Inferior parietal cortex (tissue), 1 donor: Measurements from ENCODE around the gene ASF1A.
A peak's percentile ranks its signal among the peaks of the same experiment; 100 is the strongest.

ENCODE experiments used
- DNase-seq: peaks from one replicate; pipeline ENCODE4 v3.0.0-alpha.2; 2016; ENCODE audit errors: extremely low spot score

The ASF1A gene

DNA sequence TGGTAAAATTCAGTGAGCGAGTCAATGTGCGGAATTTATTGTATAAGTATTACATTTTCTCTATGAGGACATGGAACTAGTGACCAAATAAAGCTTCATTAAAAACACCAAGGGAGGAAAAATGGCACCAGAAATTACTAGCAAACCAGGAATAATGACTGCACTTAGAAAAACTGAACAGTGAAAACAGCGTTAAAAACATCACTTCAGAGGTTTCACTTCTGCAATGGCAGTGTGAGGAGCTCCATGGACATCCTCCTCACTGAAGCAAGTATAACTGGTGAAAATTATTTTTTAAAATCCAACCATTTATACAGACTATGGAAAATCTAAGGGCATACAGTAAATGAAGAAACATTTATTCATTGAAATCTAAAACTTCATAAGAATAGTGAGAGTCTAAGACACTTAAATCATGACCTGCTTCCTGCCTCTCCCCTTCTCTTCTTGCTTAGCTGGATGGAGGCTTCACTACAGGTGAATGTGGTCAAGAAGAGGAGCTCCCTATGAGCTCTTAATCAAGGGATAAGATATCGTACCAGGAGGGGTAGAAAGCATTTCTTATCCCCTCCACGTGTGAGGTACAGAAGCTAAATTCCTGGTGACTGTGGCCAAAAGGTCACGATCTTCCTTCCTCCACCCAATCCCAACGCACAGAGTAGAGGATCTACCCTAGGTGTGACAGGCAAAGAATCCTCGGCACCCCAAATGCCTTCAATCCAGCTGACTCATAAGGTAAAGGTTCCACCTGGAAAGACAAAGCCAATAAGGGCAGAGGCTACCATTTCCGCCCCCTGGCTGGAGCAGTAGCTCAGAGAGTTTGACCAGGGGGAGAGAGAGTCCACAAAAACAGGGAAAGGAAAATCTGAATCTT lies 12.3 kb upstream of the ASF1A start:
- no peak for DNase-seq

DNA sequence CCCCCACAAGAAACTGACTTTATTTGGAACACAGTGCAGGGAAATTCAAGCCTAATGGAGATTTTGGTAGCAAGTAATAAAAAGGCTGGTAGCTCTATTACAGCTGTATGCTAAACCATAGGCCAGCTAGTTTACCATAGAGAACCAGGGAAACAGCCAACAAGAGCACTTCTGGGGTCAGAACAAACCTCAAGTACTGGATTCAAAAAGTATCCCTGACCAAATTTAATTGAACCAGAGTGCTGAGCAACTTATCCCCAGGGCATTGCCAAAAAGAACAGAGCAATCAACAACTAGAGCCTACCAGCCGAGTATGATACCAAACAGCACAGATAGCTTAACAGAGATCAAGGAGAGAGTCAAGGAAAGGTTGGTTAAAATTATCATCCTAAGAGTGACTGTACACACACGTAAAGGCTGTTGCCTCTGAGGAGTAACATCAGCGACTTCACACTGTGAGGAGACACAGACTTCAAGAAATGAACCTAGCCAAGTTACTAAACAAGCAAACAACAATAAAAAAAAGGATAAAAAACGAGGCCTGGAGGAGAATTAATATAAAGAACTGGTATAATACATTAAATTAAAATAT lies 11.5 kb upstream of the ASF1A start:
- DNase-seq: no peak

DNA sequence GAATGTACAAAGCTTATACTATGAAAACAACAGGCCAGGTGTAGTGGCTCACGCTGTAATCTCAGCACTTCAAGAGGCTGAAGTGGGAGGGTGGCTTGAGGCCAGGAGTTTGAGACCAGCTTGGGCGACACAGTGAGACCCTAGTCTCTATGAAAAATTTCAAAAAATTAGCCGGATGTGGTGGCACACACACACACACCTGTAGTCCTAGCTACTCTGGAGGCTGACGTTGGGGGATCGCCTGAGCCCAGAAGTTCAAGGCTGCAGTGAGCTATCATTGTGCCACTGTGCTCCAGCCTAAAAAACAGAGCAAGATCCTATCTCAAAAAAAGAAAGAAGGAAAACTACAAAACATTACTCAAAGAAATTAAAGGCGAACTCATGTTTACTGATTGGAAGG lies 7.3 kb upstream of the ASF1A start:
- no peak for DNase-seq

DNA sequence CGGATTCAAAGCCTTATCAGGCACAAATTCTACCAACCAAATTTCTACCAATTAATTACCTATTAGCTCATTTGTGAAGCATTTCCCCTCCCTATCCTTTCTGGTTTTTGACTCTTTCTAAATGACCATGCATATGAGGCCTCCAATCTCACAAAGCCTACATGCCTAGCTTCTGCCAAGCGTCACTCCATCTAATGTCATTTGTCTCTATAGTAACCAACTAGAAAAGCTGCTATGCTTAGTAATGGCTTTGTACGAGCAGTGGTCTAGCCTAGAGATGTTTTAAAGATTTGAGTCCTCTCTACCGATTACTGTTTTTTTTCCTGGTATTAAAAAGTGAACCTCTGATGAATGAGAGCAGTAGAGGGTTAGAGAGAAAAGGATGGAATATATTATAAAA lies 4.8 kb upstream of the ASF1A start:
- no peak for DNase-seq

DNA sequence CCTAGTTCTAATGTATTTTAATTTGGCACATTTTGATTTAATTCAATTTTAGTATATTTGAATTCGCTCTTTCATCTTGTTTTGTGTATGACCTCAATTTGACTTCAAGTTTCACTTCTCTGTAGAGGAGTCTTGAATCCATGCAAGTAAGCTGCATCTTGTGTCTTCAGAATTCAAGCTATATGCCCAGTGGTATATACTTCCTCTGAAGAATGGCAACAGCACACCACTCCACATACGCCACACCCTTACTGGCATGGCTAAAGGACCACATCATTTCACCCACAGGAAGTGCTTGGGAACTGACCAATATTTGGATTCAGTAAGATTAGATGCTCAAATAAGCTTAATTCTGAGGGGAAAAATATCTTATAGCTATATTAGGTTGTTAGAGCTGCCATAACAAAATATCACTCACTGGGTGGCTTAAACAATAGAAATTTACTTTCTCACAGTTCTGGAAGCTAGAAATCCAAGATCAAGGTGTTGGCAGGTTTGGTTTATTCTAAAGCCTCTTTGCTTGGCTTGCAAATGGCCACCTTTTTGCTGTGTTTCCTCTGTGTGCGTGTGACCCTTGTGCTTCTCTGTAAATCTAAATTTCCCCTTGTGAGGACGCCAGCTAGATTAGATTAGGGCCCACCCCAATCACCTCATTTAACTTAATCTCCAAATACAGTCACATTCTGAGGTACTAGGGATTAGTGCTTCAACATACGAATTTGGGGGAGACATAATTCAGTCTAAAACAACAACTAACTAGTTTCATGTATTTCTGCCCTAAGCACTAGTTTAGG lies 2.8 kb upstream of the ASF1A start:
- no peak for DNase-seq

DNA sequence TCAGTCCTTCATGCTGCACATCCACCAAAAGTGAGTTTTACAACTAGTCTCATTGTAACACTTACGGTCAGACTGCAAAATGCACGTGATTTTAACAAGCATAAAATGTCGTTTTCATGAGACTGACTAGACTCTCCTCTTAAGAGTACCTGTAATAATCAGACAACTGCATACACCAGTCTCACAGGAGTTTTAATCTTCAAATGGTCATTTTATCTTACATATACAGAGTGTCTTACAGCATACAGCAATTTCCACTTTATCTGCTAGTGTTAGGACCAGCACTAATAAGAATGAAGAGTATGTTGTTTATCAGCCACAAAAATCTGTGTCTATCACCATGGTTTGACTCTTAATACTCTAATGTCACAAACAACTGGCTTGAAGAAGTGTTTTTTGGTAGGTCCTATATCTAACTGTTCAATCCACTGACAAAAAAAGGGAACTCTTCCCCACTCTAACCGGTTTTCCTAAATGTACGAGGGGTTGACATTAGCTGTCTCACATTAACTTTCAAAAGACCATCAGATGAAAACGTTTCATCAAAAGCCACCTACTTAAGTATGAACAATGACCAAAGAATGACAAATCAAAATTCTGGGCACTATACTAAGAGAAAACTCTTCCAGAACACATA lies 1.5 kb upstream of the ASF1A start:
- peak; percentile 56 for DNase-seq

DNA sequence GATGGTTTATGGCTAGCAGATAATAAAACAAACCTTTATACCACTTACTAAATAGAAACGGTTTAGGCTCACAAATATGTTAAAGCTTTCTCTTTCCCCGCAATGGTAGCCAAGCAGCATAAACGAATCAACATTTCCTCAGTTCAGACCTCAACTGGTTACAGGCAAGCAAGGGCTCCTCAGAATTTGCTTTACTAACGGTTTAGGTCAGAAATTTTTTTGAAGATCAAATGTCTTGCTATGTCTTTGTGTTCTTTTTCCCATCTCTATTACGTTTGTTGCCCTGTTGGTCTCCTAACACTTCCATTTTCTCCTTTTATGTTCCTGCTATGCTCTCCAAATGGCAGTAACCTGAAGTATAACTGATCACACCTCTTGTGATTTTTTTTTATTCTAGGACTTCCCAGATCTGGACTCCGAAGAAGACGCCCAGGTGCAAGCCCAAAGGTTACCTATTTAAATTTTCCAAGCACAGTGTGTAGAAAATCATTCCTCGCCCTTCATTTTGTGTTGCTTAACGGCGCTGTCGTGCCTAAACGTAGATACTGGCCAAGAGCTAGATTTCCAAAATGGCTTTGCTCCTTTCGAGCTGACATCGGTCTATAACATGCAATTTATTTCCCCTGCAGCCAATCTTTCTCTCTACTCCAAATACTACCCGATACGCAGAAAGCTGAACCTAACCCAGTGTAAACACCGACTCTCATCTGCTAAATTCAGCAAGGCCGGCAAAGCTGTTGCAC lies 717 bp upstream of the ASF1A start:
- peak; percentile 74 for DNase-seq

DNA sequence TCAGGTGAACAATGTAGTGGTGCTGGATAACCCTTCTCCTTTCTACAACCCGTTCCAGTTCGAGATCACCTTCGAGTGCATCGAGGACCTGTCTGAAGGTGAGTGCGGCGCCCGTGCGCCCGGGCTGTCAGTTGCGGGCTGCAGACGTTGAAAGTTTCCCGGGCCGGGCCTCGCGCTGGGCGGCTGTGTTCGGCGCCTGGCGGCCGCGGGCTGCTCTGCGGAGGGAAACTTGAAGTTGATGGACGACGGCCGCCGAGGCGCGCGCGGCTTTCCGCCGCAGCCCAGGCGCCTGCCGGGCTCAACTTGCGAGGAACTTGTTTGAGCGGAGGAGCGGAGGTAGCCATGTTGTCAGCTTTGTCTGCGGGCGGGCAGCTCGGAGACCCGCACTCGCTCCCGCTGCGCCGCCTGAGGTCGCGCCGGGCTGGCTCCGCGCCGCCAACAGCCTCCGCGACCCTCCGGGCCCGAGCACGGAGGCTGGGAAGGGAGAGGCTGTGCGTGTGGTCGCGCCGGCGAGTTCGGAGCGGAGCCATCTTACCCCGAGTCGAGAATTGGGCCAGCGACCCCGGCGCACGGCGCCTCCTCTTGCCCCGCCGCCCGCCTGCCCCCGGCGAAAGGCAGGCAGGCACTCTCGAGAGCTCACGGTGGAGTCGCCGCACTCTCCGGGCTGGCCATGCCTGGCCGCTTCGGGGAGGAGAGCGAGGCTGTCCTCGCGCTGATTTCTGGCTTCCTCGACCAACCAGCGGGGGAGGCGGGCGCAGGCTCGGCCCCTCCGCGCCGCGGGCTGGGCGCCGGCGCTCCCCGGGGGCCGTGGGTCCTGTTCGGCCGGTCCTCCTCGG lies 691 bp downstream of the ASF1A start:
- peak; percentile 52 for DNase-seq

DNA sequence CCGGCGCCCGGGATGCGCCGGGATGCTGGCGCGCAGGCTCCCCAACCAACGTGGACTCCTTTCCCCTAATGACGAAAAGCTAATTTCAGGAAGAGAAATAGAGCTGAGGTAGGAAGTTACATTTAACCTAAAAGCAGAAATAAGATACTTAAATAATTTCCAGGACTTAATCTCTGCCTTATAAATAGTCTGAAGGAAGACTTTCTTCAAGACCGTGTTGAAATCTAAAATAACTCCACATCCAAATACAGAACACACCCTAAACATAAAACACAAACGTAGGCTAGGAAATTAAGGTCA lies 1.3 kb downstream of the ASF1A start:
- DNase-seq: no peak

DNA sequence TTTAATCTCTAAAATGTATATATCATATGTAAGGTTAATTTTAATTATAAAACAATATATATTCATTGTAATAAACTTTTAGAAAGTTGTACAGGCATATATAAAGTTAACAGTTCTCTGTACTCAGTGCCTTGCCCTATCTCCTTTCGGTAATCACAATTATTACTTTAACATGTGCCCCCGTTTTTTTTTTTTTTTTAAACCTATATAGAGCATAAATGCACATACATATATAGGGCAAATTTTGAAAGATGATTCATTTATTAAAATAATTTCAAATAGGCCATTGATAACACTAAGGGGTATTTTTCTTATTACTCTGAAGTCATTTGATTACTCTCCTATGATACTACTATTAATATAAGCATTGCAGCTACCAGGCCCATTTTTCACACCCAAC lies 1.9 kb downstream of the ASF1A start:
- no peak for DNase-seq

DNA sequence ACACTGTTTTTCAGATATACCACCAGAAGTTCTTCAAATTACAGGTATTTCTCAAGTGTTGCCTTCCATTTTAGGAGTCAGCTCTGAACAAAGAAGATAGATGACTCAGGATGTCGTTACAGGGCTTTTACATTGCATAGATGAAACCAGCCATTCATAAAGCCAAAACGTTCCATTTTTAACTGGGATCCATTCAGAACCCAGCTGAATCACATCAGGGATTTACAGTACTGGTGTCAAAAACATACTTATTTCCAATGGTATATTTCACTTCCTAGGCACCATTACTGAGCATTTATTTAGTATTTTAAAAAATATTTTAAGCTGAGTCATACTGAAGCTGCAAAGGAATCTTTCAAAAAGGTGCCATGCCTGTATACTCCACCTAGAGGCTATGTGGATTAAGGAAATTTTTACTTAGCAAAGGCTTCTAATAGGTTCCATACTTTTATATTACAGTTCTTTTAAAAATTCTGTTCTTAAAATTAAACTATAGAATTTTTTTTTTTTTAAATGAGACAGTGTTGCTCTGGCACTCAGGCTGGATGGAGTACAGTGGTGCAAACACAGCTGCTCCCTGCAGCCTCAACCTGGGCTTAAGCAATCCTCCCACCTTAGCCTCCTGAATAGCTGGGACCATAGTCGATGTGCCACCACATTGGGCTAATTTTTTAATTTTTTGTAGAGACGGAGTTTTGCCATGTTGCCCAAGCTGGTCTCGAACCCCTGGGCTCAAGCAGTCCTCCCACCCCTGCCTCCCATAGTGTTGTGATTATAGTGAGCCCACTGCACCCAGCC lies 2.6 kb downstream of the ASF1A start:
- no peak for DNase-seq

DNA sequence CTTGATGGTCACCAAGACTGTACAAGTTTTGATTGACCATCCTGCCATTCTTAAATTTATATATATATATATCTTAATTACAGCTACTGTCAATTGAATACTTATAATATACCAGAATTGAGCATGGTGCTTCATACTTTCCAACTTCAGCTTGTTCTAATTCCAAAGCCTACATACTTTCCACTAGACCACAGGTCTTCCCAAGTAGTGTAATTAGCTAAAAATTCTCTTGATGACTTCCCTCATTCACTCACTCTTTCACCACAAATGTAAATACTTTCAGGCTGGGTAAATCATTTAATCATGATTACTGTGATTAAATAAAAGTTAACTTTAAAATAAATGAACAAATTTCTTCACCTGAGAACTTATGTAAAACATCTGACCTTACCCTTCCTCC lies 3.4 kb downstream of the ASF1A start:
- DNase-seq: no peak

DNA sequence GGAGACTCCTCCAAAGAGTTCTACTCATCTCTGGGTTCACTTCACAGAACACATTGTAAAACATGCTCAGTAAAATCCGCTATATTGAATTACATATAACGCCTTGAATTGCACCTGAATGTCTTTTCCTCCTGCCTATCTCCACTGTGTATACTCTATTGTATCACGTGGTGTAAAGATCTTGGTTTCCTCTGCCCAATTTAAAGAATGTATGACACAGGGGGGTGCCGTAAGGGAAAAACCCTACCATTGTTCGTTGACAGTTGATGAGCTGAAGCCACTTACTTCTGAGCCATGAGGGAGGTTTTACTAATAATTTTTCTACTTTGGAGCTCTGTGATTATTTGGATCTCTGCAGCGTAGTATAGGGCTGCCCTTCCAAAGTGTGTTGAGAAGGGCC lies 6.0 kb downstream of the ASF1A start:
- no peak for DNase-seq

DNA sequence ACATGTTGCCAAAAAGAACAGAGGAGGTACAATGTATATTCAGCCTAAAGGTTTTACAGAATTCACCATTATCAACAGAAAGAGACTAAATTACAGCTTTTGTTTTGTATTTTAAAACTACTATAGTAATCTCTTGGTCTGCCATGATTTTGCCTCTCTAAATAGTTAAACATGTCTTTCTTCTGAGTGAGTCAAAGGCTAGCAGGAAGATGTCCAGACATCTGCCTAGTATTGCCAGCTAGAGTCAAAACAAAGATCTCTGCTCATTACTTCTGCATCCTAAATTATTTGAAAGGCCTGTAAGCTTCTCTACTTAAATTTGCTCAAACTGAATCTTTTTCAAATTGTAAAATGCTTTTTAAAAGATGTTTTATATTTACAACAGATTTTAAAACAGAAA lies 8.8 kb downstream of the ASF1A start:
- DNase-seq: no peak

DNA sequence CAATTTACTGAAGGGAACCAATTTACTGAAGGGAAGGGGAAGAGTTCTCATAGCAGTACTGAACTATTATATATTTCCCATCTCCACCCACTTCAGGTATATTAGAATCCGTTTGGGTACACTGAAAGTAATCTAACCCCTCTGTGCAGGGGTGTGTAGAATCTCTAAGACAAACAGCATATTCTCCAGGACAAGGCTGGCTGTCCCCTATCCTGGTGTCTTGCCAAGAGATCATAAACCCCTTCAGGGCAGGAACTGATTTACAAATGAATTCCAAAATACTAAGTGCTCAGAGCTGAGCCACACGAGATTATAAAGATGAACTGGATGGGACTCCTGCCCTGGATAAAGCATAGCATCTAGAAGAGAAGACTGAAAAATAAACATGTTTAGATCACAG lies 9.2 kb downstream of the ASF1A start:
- DNase-seq: no peak

DNA sequence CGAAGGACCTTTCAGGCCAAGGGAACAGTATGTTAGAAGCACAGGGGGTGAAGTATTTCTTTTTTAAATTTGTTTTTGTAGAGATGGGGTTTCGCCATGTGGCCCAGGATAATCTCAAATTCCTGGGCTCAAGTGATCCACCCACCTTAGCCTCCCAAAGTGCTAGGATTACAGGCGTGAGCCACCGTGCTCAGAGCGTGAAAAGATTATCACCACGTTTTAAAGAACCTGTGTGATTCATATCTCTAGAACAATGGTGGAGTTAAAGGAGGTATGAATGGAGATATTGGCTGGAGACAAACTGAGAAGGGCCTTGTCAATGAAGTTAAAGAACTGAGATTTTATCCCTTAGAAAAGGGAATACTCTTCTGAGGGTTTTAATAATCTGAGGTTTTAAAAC lies 9.7 kb downstream of the ASF1A start:
- no peak for DNase-seq

DNA sequence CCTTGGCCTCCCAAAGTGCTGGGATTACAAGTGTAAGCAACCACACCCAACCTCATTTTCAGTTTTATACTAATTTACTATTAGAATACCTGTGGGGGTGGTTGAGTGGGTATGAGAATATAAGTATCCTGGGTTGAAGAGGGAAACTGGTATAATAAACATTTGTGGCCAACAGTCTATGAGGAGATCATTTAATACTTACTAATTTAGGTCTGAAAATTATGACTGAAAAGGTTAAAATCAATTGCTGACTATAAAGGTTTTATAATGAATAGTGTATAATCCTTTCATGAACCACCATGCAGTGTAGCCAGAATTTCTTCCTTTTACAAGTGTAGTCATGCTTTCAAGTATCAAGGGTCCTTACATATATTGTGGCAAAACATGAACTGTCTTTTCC lies 11.1 kb downstream of the ASF1A start:
- no peak for DNase-seq

DNA sequence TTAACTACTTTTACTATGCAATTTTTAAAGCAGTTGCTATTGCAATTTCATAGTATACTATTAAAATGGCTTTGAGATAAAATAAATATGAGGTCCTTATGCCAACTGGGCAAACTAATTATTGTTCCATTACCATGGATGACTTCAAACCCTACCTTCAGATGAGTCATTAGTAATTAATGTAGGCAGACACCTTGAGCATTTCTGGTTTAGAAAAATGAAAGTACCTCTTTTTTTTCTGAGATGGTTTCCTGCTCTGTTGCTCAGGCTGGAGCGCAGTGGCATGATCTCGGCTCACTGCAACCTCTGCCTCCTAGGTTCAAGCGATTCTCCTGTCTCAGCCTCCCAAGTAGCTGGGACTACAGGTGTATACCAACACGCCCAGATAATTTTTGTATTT lies 11.9 kb downstream of the ASF1A start:
- DNase-seq: no peak

DNA sequence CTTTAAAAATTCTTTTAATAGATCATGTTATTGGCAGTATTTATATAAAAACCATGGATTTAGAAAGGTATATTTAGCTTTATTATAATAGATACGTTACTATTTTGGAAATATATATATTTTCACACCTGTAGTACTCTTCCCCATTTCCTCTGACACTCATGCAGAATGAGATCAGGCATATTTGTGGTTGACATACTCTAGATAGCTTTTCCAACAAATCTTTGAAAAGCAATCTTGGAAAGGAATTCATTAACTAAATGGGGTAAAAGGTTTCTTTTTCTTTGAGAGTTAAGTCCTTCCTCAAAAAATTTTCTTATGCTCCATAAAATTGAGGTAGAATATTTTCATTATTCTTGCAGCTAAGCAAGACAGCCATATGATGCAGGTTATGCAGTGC lies 14.5 kb downstream of the ASF1A start:
- DNase-seq: no peak

DNA sequence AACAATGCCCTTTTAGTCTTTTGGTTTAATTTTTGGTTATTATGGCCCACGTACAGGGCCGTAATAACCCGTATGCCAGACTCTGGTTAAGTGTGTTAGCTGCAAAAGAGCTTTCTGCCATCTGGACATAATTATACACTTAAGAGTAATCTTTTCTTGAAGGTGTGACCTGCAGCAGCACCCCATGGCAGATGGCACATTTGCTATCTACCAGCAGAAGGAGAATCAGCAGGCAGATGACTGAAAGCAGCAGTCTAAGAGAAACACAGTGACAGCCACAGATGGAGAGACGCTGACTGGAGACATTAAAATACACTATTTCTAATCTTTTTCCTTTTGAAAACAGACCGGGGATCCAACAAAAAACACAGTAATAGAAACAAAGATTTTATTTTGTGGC lies 18.7 kb downstream of the ASF1A start:
- no peak for DNase-seq
